ENCODE results near the gene MYO7A. TPM values are rescaled to one million over a fixed set of nuclear protein-coding genes. Genes with fewer than 3 reads are reported as not detected.

MYO7A gene
- total RNA-seq, 1 experiment from 2014 or later, result 0.75 TPM

GRCh38 chr11:77165066-77165465 is 37.0 kb downstream of the MYO7A start:
- no peak for DNase-seq (ENCODE audit: low read depth)

- DNase-seq (ENCODE audit: low read depth), result no peak
Measured at GRCh38 chr11:77166021-77166420, 38.0 kb downstream of the MYO7A start.

GRCh38 chr11:77167111-77167626 is 39.1 kb downstream of the MYO7A start:
- DNase-seq (ENCODE audit: low read depth), result no peak

GRCh38 chr11:77167791-77168190 is 39.7 kb downstream of the MYO7A start:
- no peak for DNase-seq (ENCODE audit: low read depth)

- no peak for DNase-seq (ENCODE audit: low read depth)
Measured at GRCh38 chr11:77170107-77170506, 42.1 kb downstream of the MYO7A start.

GRCh38 chr11:77171254-77171653 is 43.2 kb downstream of the MYO7A start:
- no peak for DNase-seq (ENCODE audit: low read depth)

- no peak for DNase-seq (ENCODE audit: low read depth)
Measured at GRCh38 chr11:77171885-77172665, 44.0 kb downstream of the MYO7A start.

GRCh38 chr11:77172666-77172982 is 44.6 kb downstream of the MYO7A start:
- DNase-seq (ENCODE audit: low read depth), result no peak

- DNase-seq (ENCODE audit: low read depth), result no peak
Measured at GRCh38 chr11:77173494-77173893, 45.4 kb downstream of the MYO7A start.

- DNase-seq (ENCODE audit: low read depth), result peak; percentile 75
Measured at GRCh38 chr11:77174559-77174958, 46.5 kb downstream of the MYO7A start.

- no peak for DNase-seq (ENCODE audit: low read depth)
Measured at GRCh38 chr11:77175021-77175842, 47.2 kb downstream of the MYO7A start.

GRCh38 chr11:77175869-77176539 is 48.0 kb downstream of the MYO7A start:
- DNase-seq (ENCODE audit: low read depth), result peak; percentile 24

GRCh38 chr11:77176996-77177395 is 49.0 kb downstream of the MYO7A start:
- DNase-seq (ENCODE audit: low read depth), result no peak

- DNase-seq (ENCODE audit: low read depth), result no peak
Measured at GRCh38 chr11:77178150-77178549, 50.1 kb downstream of the MYO7A start.

- DNase-seq (ENCODE audit: low read depth), result no peak
Measured at GRCh38 chr11:77179048-77179447, 51.0 kb downstream of the MYO7A start.

- DNase-seq (ENCODE audit: low read depth), result no peak
Measured at GRCh38 chr11:77179681-77180080, 51.6 kb downstream of the MYO7A start.

GRCh38 chr11:77180346-77180745 is 52.3 kb downstream of the MYO7A start:
- DNase-seq (ENCODE audit: low read depth), result no peak

GRCh38 chr11:77181226-77181625 is 53.2 kb downstream of the MYO7A start:
- no peak for DNase-seq (ENCODE audit: low read depth)

- no peak for DNase-seq (ENCODE audit: low read depth)
Measured at GRCh38 chr11:77181799-77182541, 53.9 kb downstream of the MYO7A start.

- DNase-seq (ENCODE audit: low read depth), result no peak
Measured at GRCh38 chr11:77182542-77183430, 54.7 kb downstream of the MYO7A start.

Measured in LHCN-M2 (cell line).